Neural cell (in vitro differentiated cells): ENCODE measurements around the gene ID4. TPM values are rescaled to one million over a fixed set of nuclear protein-coding genes. Genes with fewer than 3 reads are reported as not detected.

Source experiments
- H2AFZ ChIP-seq: fragments of 200-600, 300-800 bp; sonication (generic), shearing (Covaris generic); 2 replicates; pipeline ENCODE4 v1.6.0; 2014; ENCODE audit warnings: low read depth, mild to moderate bottlenecking, antibody characterized with exemption, low read length, moderate library complexity
- H3F3A ChIP-seq: fragments of 200-600 bp; shearing (Covaris generic); 2 replicates; pipeline ENCODE4 v1.6.1; 2016; ENCODE audit warnings: mild to moderate bottlenecking, moderate library complexity, mixed read lengths, antibody characterized with exemption, low read length; ENCODE audit not compliant: insufficient read depth, poor library complexity, severe bottlenecking
- H3K27ac ChIP-seq: fragments of 200-600, 300-800 bp; sonication (generic), shearing (Covaris generic); 2 replicates; pipeline ENCODE4 v1.5.1; 2014; ENCODE audit warnings: mild to moderate bottlenecking, low read length, moderate library complexity
- H3K27me3 ChIP-seq: fragments of 300-800, 200-600 bp; sonication (generic), shearing (Covaris generic); 2 replicates; pipeline ENCODE4 v1.6.0; 2014; ENCODE audit warnings: mild to moderate bottlenecking, low read depth, low read length, moderate library complexity; ENCODE audit not compliant: insufficient read depth
- H3K36me3 ChIP-seq: fragments of 300-800, 200-600 bp; sonication (generic), shearing (Covaris generic); 2 replicates; pipeline ENCODE4 v1.5.1; 2014; ENCODE audit warnings: mild to moderate bottlenecking, antibody characterized with exemption, low read length, moderate library complexity; ENCODE audit not compliant: insufficient read depth
- H3K4me2 ChIP-seq: fragments of 300-800, 200-600 bp; sonication (generic), shearing (Covaris generic); 2 replicates; pipeline ENCODE4 v1.6.0; 2014; ENCODE audit warnings: mild to moderate bottlenecking, low read length
- H3K4me3 ChIP-seq: fragments of 300-800, 200-600 bp; sonication (generic), shearing (Covaris generic); 2 replicates; pipeline ENCODE4 v1.5.1; 2014; ENCODE audit warnings: mild to moderate bottlenecking, low read length, moderate library complexity
- H3K79me2 ChIP-seq: fragments of 200-600 bp; shearing (Covaris generic); replicated peaks from 2 replicates; pipeline ENCODE4 v1.6.0; 2014; ENCODE audit warnings: mild to moderate bottlenecking, low read length, moderate library complexity; ENCODE audit not compliant: insufficient read depth
- H3K9ac ChIP-seq: fragments of 300-800, 200-600 bp; sonication (generic), shearing (Covaris generic); 2 replicates; pipeline ENCODE4 v1.6.1; 2016; ENCODE audit warnings: mild to moderate bottlenecking, low read length, mixed read lengths
- H3K9me2 ChIP-seq: fragments of 200-600 bp; shearing (Covaris generic); 2 replicates; pipeline ENCODE4 v1.6.1; 2016; ENCODE audit warnings: mild to moderate bottlenecking, low read length, mixed read lengths; ENCODE audit not compliant: insufficient read depth
- H3K9me3 ChIP-seq: fragments of 200-600, 300-800 bp; sonication (generic), shearing (Covaris generic); 2 replicates; pipeline ENCODE4 v1.6.1; 2016; ENCODE audit warnings: mild to moderate bottlenecking, mixed run types, low read length, moderate library complexity, mixed read lengths
- H4K20me1 ChIP-seq: fragments of 200-600 bp; shearing (Covaris generic); 2 replicates; pipeline ENCODE4 v1.6.1; 2016; ENCODE audit warnings: mild to moderate bottlenecking, mixed run types; ENCODE audit not compliant: insufficient read depth
- EP300 ChIP-seq: fragments of 450-650 bp; conservative IDR thresholded peaks from 2 replicates; pipeline ENCODE4 v1.6.1; 2014; ENCODE audit warnings: antibody characterized with exemption, mild to moderate bottlenecking, moderate library complexity; ENCODE audit not compliant: poor library complexity, severe bottlenecking
- EZH2 ChIP-seq: fragments of 200-600, 300-800 bp; shearing (Covaris generic), sonication (generic); IDR thresholded peaks from 2 replicates; pipeline ENCODE4 v1.6.1; 2014; ENCODE audit warnings: antibody characterized with exemption, low read length, borderline replicate concordance, mild to moderate bottlenecking; ENCODE audit not compliant: insufficient read depth, poor library complexity, severe bottlenecking
- MXI1 ChIP-seq: fragments of 450-650 bp; conservative IDR thresholded peaks from 2 replicates; pipeline ENCODE4 v1.6.1; 2014; ENCODE audit warnings: antibody characterized with exemption, mild to moderate bottlenecking; ENCODE audit not compliant: poor library complexity, severe bottlenecking
- POLR2AphosphoS5 ChIP-seq: IDR thresholded peaks from 2 replicates; pipeline ENCODE4 v1.6.1; 2012
- RAD21 ChIP-seq: fragments of 450-650 bp; conservative IDR thresholded peaks from 2 replicates; pipeline ENCODE4 v1.6.1; 2014; ENCODE audit warnings: antibody characterized with exemption, mild to moderate bottlenecking, moderate library complexity
- SMC3 ChIP-seq: fragments of 450-650 bp; conservative IDR thresholded peaks from 2 replicates; pipeline ENCODE4 v1.6.1; 2014; ENCODE audit warnings: antibody characterized with exemption, mild to moderate bottlenecking, moderate library complexity; ENCODE audit not compliant: poor library complexity
- TAF1 ChIP-seq: IDR thresholded peaks from 2 replicates; pipeline ENCODE4 v1.6.1; 2012; ENCODE audit warnings: low read depth
- polyA plus RNA-seq: library from polyadenylated mRNA; depleted of rRNA; stranded (reverse); fragments of >200 nt; gene quantifications from 2 replicates; pipeline ENCODE4 v1.2.3, GENCODE V29; 2014
- TF ChIP-seq, protein P1 (sequence below): fragments of 450-650 bp; IDR thresholded peaks from 2 replicates; pipeline ENCODE4 v1.5.1; 2014; ENCODE audit warnings: antibody characterized with exemption, mild to moderate bottlenecking, moderate library complexity; ENCODE audit not compliant: poor library complexity, severe bottlenecking
- TF ChIP-seq, protein P2 (sequence below): IDR thresholded peaks from 2 replicates; pipeline ENCODE4 v1.6.1; 2012; ENCODE audit warnings: borderline replicate concordance

Gene ID4
- polyA plus RNA-seq, 1 donor from 2014 or later, result 506 TPM

DNA sequence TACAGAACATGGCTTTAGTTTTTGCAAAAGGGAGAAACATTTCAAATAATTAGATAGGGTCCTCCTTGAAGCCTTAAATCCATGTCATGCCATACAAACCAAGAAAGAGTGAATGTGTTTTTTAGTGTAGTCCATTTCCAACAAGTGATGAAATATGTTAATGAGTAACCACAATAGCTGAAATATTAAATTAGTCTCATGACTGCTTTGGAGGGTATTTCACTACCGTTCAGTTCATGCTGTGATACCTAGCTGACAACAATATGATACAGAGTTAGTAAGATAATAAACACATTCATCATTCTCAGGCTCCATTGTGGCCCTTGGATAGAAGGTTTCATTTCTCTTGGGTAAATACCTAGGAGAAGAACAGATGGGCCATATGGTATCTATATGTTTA is 5.8 kb upstream of the ID4 start:
- no peak overlapping the region for H2AFZ ChIP-seq
- H3F3A ChIP-seq, result no peaks in the 10 kb centered on the region
- no peak for TF ChIP-seq TAF1
- TF ChIP-seq, protein P1, sequence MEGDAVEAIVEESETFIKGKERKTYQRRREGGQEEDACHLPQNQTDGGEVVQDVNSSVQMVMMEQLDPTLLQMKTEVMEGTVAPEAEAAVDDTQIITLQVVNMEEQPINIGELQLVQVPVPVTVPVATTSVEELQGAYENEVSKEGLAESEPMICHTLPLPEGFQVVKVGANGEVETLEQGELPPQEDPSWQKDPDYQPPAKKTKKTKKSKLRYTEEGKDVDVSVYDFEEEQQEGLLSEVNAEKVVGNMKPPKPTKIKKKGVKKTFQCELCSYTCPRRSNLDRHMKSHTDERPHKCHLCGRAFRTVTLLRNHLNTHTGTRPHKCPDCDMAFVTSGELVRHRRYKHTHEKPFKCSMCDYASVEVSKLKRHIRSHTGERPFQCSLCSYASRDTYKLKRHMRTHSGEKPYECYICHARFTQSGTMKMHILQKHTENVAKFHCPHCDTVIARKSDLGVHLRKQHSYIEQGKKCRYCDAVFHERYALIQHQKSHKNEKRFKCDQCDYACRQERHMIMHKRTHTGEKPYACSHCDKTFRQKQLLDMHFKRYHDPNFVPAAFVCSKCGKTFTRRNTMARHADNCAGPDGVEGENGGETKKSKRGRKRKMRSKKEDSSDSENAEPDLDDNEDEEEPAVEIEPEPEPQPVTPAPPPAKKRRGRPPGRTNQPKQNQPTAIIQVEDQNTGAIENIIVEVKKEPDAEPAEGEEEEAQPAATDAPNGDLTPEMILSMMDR, result no peak
- TF ChIP-seq MXI1, result no peak
- no peak for TF ChIP-seq EP300
- TF ChIP-seq POLR2AphosphoS5, result no peak
- no peak for TF ChIP-seq SMC3
- TF ChIP-seq RAD21, result no peak
- TF ChIP-seq, protein P2, sequence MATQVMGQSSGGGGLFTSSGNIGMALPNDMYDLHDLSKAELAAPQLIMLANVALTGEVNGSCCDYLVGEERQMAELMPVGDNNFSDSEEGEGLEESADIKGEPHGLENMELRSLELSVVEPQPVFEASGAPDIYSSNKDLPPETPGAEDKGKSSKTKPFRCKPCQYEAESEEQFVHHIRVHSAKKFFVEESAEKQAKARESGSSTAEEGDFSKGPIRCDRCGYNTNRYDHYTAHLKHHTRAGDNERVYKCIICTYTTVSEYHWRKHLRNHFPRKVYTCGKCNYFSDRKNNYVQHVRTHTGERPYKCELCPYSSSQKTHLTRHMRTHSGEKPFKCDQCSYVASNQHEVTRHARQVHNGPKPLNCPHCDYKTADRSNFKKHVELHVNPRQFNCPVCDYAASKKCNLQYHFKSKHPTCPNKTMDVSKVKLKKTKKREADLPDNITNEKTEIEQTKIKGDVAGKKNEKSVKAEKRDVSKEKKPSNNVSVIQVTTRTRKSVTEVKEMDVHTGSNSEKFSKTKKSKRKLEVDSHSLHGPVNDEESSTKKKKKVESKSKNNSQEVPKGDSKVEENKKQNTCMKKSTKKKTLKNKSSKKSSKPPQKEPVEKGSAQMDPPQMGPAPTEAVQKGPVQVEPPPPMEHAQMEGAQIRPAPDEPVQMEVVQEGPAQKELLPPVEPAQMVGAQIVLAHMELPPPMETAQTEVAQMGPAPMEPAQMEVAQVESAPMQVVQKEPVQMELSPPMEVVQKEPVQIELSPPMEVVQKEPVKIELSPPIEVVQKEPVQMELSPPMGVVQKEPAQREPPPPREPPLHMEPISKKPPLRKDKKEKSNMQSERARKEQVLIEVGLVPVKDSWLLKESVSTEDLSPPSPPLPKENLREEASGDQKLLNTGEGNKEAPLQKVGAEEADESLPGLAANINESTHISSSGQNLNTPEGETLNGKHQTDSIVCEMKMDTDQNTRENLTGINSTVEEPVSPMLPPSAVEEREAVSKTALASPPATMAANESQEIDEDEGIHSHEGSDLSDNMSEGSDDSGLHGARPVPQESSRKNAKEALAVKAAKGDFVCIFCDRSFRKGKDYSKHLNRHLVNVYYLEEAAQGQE, result no peak
- no peak for TF ChIP-seq EZH2
- no peak overlapping the region for H3K9ac ChIP-seq
- H3K79me2 ChIP-seq, result peaks cover 15% of the 10 kb centered on the region
- no peaks in the 10 kb centered on the region for H3K9me2 ChIP-seq
- H3K27me3 ChIP-seq, result no peaks in the 10 kb centered on the region
- no peak overlapping the region for H3K27ac ChIP-seq
- H3K4me3 ChIP-seq, result no peak overlapping the region
- no peaks in the 10 kb centered on the region for H3K36me3 ChIP-seq
- no peak overlapping the region for H3K4me2 ChIP-seq
- no peaks in the 10 kb centered on the region for H3K9me3 ChIP-seq
- no peaks in the 10 kb centered on the region for H4K20me1 ChIP-seq

DNA sequence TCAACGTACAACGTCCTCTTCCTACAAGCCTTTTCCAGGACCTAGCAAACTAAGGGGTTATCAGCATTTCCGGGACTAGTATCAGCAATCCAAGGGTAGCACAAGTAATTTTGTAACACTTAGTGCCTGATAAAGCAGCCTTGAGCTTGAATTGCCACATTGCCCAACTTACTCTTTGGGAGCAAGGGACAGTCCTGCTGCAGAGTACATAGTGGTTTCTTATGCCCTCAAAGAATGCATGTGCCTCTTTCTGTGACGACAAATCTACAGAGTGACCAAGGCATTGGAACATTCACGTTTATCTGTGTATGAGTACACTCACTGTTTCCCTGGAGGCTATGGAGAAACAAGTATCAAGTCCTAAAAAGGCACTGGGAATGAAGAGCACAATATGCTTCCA is 3.2 kb upstream of the ID4 start:
- Histone ChIP-seq H3K36me3 (peaks cover 3% of the 10 kb centered on the region), H3F3A (no peaks in the 10 kb centered on the region), H3K27ac (no peak overlapping the region), H2AFZ (no peak overlapping the region), H3K27me3 (no peaks in the 10 kb centered on the region), H3K4me2 (no peak overlapping the region), H3K9me2 (no peaks in the 10 kb centered on the region), H4K20me1 (peaks cover 15% of the 10 kb centered on the region), H3K79me2 (peaks cover 26% of the 10 kb centered on the region), H3K9ac (no peak overlapping the region), H3K4me3 (no peak overlapping the region), H3K9me3 (no peaks in the 10 kb centered on the region)
- TF ChIP-seq RAD21 (no peak), SMC3 (no peak), POLR2AphosphoS5 (no peak), EZH2 (no peak), MXI1 (no peak), TAF1 (no peak), EP300 (no peak)
- TF ChIP-seq, protein P1, result no peak
- TF ChIP-seq, protein P2, result no peak
